G401 (cell line): ENCODE results near the gene IMPDH1. TPM values are rescaled to one million over a fixed set of nuclear protein-coding genes. Genes with fewer than 3 reads are reported as not detected.
A peak's percentile ranks its signal among the peaks of the same experiment; 100 is the strongest.

Experiments used
- DNase-seq: peaks from one replicate; pipeline ENCODE4 v3.0.0-alpha.2; 2015; ENCODE audit warnings: low spot score
- in situ Hi-C: cut with HindIII; loops from 2 replicates; pipeline ENCODE4 v1.10.0; 2016; ENCODE audit warnings: low sequenced_read_pairs, mixed read lengths
- total RNA-seq: library from RNA; depleted of rRNA; stranded (reverse); fragments of >200 nt; shearing (Covaris generic); gene quantifications from 2 replicates; pipeline ENCODE4 v1.2.3, GENCODE V29; 2014; rRNA removed

The IMPDH1 gene
- total RNA-seq, 1 experiment from 2014 or later: 67.9 TPM

- DNase-seq: no peak
- in situ Hi-C loops: no loop called here
Measured at GRCh38 chr7:128351296-128352152, 58.3 kb downstream of the IMPDH1 start.

- no peak for DNase-seq
- in situ Hi-C loops: no loop called here
Measured at GRCh38 chr7:128350708-128351295, 59.0 kb downstream of the IMPDH1 start.

GRCh38 chr7:128349466-128349825 is 60.3 kb downstream of the IMPDH1 start:
- DNase-seq: no peak
- in situ Hi-C loops: no loop called here

- in situ Hi-C loops: no loop called here
- DNase-seq: peak; percentile 25
Measured at GRCh38 chr7:128347647-128348097, 62.1 kb downstream of the IMPDH1 start.

- no peak for DNase-seq
- in situ Hi-C loops: no loop called here
Measured at GRCh38 chr7:128344431-128344774, 65.4 kb downstream of the IMPDH1 start.

- peak; percentile 91 for DNase-seq
Measured at GRCh38 chr7:128343554-128344430, 66.0 kb downstream of the IMPDH1 start, which contains the start of gene RBM28. Gene RBM28 (minus strand): TSS chr7:128343908. CDS start chr7:128343793, 115 bp downstream.

More at GRCh38 chr7:128343554-128344430, 66.0 kb downstream of the IMPDH1 start, which contains the start of gene RBM28:
- in situ Hi-C loops: no loop called here

Other genes starting within 250 kb of the IMPDH1 start
- gene LEP, start 168.7 kb downstream of the IMPDH1 start, total RNA-seq: not detected in 2 replicates
- 20.6 and 58.3 TPM in 2 replicates for gene RBM28, start 66.1 kb downstream of the IMPDH1 start, total RNA-seq
- 0.78 TPM in 1 of 2 replicates, not detected in the other for gene PRRT4, start 48.3 kb downstream of the IMPDH1 start, total RNA-seq
- gene HILPDA, start 45.9 kb upstream of the IMPDH1 start, total RNA-seq: 9.0 and 14.2 TPM in 2 replicates
- gene METTL2B, start 66.8 kb upstream of the IMPDH1 start, total RNA-seq: 23.8 and 55.4 TPM in 2 replicates